ENCODE data around the gene DBF4. TPM values are rescaled to one million over a fixed set of nuclear protein-coding genes. Genes with fewer than 3 reads are reported as not detected.

DBF4 gene
- total RNA-seq, 1 experiment from 2014 or later = 55.4 TPM

- TF ChIP-seq USF2 (CRISPR knock-in tag; IDR thresholded peaks at IDR 0.05) (no peak), ZNF423 (CRISPR knock-in tag; IDR thresholded peaks at IDR 0.05) (no peak), ZMAT4 (CRISPR knock-in tag; IDR thresholded peaks at IDR 0.05) (no peak), HMGXB4 (CRISPR knock-in tag; IDR thresholded peaks at IDR 0.05) (no peak), ZNF416 (CRISPR knock-in tag; IDR thresholded peaks at IDR 0.05) (no peak), SMAD4 (CRISPR knock-in tag; IDR thresholded peaks at IDR 0.05) (no peak), USF1 (CRISPR knock-in tag; IDR thresholded peaks at IDR 0.05) (no peak), AFF4 (CRISPR knock-in tag; IDR thresholded peaks at IDR 0.05; ENCODE audit: borderline replicate concordance) (peak; percentile 61; the same call in 1 of the 2 replicates), ZNF232 (CRISPR knock-in tag; IDR thresholded peaks at IDR 0.05) (no peak), AR (CRISPR knock-in tag; IDR thresholded peaks at IDR 0.05) (no peak), CREM (CRISPR knock-in tag; IDR thresholded peaks at IDR 0.05) (no peak)
Measured at GRCh38 chr7:87926581-87927461, 50.5 kb downstream of the DBF4 start (continued).

- POLR2A ChIA-PET = interaction anchor here (0.5 to 2.0 kb wide), 5 partner anchors 13 to 782 kb away, joined by 3 to 10 read pairs (median 3); partner anchors contain the start of genes DBF4 and SLC25A40
- DNase-seq (ENCODE audit: low spot score) (no peak), ATAC-seq (no peak)
- Mint-ChIP-seq H3K9me3 (no peaks in the 10 kb centered on the region), H3K4me1 (peaks cover 10% of the 10 kb centered on the region), H3K27ac (peak overlapping the region; percentile 42), H3K36me3 (peaks cover 7% of the 10 kb centered on the region; the same call in 1 of the 2 replicates), H3K4me3 (peak overlapping the region; percentile 91), H3K27me3 (ENCODE audit: low read depth) (peaks cover 16% of the 10 kb centered on the region)
- CTCF ChIA-PET = interaction anchor here (0.6 to 2.0 kb wide), 5 partner anchors 12 to 178 kb away, joined by 3 to 15 read pairs (median 3); no protein-coding TSS in a partner anchor
- TF ChIP-seq STAT6 (CRISPR knock-in tag; conservative IDR thresholded peaks at IDR 0.05; ENCODE audit: low read depth) (no peak), ETV6 (CRISPR knock-in tag; IDR thresholded peaks at IDR 0.05) (no peak), GRHL2 (CRISPR knock-in tag; IDR thresholded peaks at IDR 0.05; ENCODE audit: insufficient replicate concordance, severe bottlenecking) (no peak), CDX4 (CRISPR knock-in tag; IDR thresholded peaks at IDR 0.05; ENCODE audit: borderline replicate concordance) (no peak), ZNF317 (CRISPR knock-in tag; IDR thresholded peaks at IDR 0.05; ENCODE audit: borderline replicate concordance, low read depth) (no peak), MAX (CRISPR knock-in tag; IDR thresholded peaks at IDR 0.05) (no peak), ZBTB43 (CRISPR knock-in tag; IDR thresholded peaks at IDR 0.05) (no peak)
Measured at GRCh38 chr7:87933605-87933952, 57.3 kb downstream of the DBF4 start.
